ENCODE results near the gene ESR2.

- TF ChIP-seq CTCF (IDR thresholded peaks at IDR 0.05; ENCODE audit: insufficient read depth, low read depth, low read length) (no peak), EZH2 (IDR thresholded peaks at IDR 0.05; ENCODE audit: insufficient read depth, low read length) (no peak)
Measured at GRCh38 chr14:64115401-64115800, 178.8 kb downstream of the ESR2 start.

All from astrocyte (in vitro differentiated cells and primary cell).